IPS-NIHi7 (cell line): Measurements from ENCODE around the gene CADM3.

Source experiments
- DNase-seq: peaks from one replicate; pipeline ENCODE4 v3.0.0; 2012; ENCODE audit warnings: mixed read lengths; ENCODE audit errors: extremely low spot score

Gene CADM3

GRCh38 chr1:159205225-159205624, 33.8 kb downstream of the CADM3 start:
- peak; percentile 55 for DNase-seq

- no peak for DNase-seq
Measured at GRCh38 chr1:159206110-159206509, 34.7 kb downstream of the CADM3 start.

GRCh38 chr1:159207080-159207479, 35.7 kb downstream of the CADM3 start:
- DNase-seq, result no peak

GRCh38 chr1:159207774-159208173, 36.4 kb downstream of the CADM3 start:
- DNase-seq, result no peak

GRCh38 chr1:159208175-159208825, 36.9 kb downstream of the CADM3 start:
- DNase-seq, result peak; percentile 58

- DNase-seq, result no peak
Measured at GRCh38 chr1:159209061-159209460, 37.6 kb downstream of the CADM3 start.

- peak; percentile 63 for DNase-seq
Measured at GRCh38 chr1:159211331-159212136, 40.1 kb downstream of the CADM3 start.

GRCh38 chr1:159212596-159212995, 41.2 kb downstream of the CADM3 start:
- DNase-seq, result no peak

GRCh38 chr1:159214149-159214760, 42.8 kb downstream of the CADM3 start:
- peak; percentile 67 for DNase-seq

- DNase-seq, result no peak
Measured at GRCh38 chr1:159218649-159219636, 47.5 kb downstream of the CADM3 start.

- DNase-seq, result no peak
Measured at GRCh38 chr1:159222075-159222865, 50.9 kb downstream of the CADM3 start.

- DNase-seq, result no peak
Measured at GRCh38 chr1:159223004-159223403, 51.6 kb downstream of the CADM3 start.

GRCh38 chr1:159228554-159228953, 57.1 kb downstream of the CADM3 start:
- DNase-seq, result no peak

- no peak for DNase-seq
Measured at GRCh38 chr1:159229260-159229885, 58.0 kb downstream of the CADM3 start.

GRCh38 chr1:159229896-159230295, 58.5 kb downstream of the CADM3 start:
- no peak for DNase-seq

- DNase-seq, result no peak
Measured at GRCh38 chr1:159239551-159240220, 68.3 kb downstream of the CADM3 start.

- no peak for DNase-seq
Measured at GRCh38 chr1:159247266-159247665, 75.9 kb downstream of the CADM3 start.

GRCh38 chr1:159248311-159248710, 76.9 kb downstream of the CADM3 start:
- no peak for DNase-seq

GRCh38 chr1:159250638-159251216, 79.3 kb downstream of the CADM3 start:
- DNase-seq, result peak; percentile 18
